Left lung (tissue), 10 donors: ENCODE results near the gene MPPED1. TPM values are rescaled to one million over a fixed set of nuclear protein-coding genes. Genes with fewer than 3 reads are reported as not detected.

Experiments used
- ATAC-seq: fragments of 200-7000 bp; cut with Tn5 transposase; one replicate; pipeline ENCODE4 v1.9.1; 2020; ENCODE audit warnings: moderate library complexity
- DNase-seq, 4 donors: peaks; one replicate each; pipeline ENCODE4 v3.0.0-alpha.2; 2013 to 2020
- H3K27ac ChIP-seq, 2 donors: fragments of 200-600 bp; sonication (generic) in 1 of 2; one replicate each; pipeline versions ENCODE4 v1.5.0 to v1.8.0; 2020 to 2021
- H3K27me3 ChIP-seq, 2 donors: fragments of 200-600 bp; sonication (generic) in 1 of 2; one replicate each; pipeline versions ENCODE4 v1.5.0 to v1.8.0; 2020 to 2021
- H3K36me3 ChIP-seq, 2 donors: fragments of 200-600 bp; sonication (generic) in 1 of 2; one replicate each; pipeline versions ENCODE4 v1.5.0 to v1.8.0; 2020 to 2021
- H3K4me1 ChIP-seq, 2 donors: fragments of 200-600 bp; one replicate each; pipeline ENCODE4 v1.8.0; 2021
- H3K4me3 ChIP-seq, 2 donors: fragments of 200-600 bp; sonication (generic) in 1 of 2; one replicate each; pipeline versions ENCODE4 v1.5.0 to v1.8.0; 2020 to 2021; ENCODE audit warnings: mild to moderate bottlenecking in 1 of 2
- H3K9me3 ChIP-seq, 2 donors: fragments of 200-600 bp; sonication (generic) in 1 of 2; one replicate each; pipeline versions ENCODE4 v1.5.0 to v1.8.0; 2020 to 2021
- intact Hi-C, 2 donors: fragments of 100-400 bp; cut with DNase I; formaldehyde crosslinking; loops; one replicate each; pipeline versions ENCODE4 v1.11.2 to v1.14.2; 2022
- polyA plus RNA-seq, 6 donors: library from polyadenylated mRNA; unstranded; fragments of 120-200 nt; gene quantifications; one replicate each; pipeline ENCODE4 v1.2.1, GENCODE V29; 2013; ENCODE audit not compliant: insufficient read length in 6 of 6
- total RNA-seq, 2 donors: library from RNA; stranded (reverse); fragmentation: NEBNext Ultra II Directional; extraction: Animal tissue kit (Norgen Biotek cat#: 25700); gene quantifications; one replicate each; pipeline ENCODE4 v1.2.1, GENCODE V29; 2021
- TF ChIP-seq, protein P1 (sequence below), 2 donors: fragments of 200-600 bp; sonication (generic) in 1 of 2; IDR thresholded peaks; one replicate each; pipeline versions ENCODE4 v1.5.0 to v1.8.0; 2021; ENCODE audit warnings: antibody characterized with exemption in 2 of 2
- donor health status: DM: no; HTN: yes; CAD: no.
- donor health status: DM: no; HTN: no; CAD: no.

MPPED1 gene
- total and polyA plus RNA-seq, 8 donors = 0.37 to 0.67 (median 0.52) TPM; not detected in 2

DNA sequence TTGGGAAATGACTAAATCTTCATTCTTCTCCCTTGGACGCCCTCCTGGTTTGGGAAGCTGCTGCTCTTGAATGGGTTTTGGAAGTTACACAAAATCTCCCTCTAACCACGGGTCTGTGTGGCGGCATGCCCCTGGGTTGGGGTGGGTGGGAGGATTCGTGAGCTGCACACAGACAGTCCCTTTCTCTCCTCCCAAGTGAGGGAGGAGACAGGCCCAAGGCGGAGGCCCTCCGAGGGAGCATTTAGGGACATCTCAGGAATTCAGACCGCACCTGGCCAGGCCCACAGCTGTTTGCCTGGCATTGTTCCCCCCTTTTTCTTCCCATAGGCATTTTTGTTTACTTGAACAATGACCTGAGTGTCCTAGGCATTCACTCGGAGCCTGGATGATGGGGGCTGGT, 94.1 kb downstream of the MPPED1 start:
- H3K4me1 ChIP-seq = no peaks in the 10 kb centered on the region
- TF ChIP-seq, protein P1, sequence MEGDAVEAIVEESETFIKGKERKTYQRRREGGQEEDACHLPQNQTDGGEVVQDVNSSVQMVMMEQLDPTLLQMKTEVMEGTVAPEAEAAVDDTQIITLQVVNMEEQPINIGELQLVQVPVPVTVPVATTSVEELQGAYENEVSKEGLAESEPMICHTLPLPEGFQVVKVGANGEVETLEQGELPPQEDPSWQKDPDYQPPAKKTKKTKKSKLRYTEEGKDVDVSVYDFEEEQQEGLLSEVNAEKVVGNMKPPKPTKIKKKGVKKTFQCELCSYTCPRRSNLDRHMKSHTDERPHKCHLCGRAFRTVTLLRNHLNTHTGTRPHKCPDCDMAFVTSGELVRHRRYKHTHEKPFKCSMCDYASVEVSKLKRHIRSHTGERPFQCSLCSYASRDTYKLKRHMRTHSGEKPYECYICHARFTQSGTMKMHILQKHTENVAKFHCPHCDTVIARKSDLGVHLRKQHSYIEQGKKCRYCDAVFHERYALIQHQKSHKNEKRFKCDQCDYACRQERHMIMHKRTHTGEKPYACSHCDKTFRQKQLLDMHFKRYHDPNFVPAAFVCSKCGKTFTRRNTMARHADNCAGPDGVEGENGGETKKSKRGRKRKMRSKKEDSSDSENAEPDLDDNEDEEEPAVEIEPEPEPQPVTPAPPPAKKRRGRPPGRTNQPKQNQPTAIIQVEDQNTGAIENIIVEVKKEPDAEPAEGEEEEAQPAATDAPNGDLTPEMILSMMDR (IDR thresholded peaks at IDR 0.05) = no peak
- H3K4me3 ChIP-seq = no peak overlapping the region
- H3K27ac ChIP-seq = no peak overlapping the region
- H3K36me3 ChIP-seq = no peaks in the 10 kb centered on the region
- intact Hi-C loops = no loop called here
- DNase-seq (peak in 1 of 4 donors; percentile 16), ATAC-seq (no peak)
- peaks cover 0 to 19% of the 10 kb centered on the region in 2 donors for H3K27me3 ChIP-seq
- no peaks in the 10 kb centered on the region for H3K9me3 ChIP-seq

DNA sequence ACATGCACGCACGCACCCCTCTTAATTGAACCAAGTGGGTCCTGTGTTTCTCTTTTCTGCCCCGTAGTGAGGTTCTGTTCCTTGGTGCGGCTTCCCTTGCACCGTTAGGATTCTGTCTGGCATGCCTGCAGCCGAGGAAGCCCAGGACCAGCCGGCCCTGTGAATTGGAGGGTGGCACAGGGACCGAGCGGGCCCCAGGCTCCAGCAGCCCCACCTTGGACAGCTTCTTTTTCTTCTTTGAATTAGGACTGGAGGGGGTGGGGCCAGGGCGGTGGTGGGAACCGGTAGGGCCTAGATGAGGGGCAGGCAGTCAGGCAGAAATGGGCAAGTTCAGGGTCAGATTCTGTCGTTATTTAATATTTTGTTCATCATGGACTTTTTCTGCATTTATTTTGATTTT, 94.7 kb downstream of the MPPED1 start:
- TF ChIP-seq, protein P1 (IDR thresholded peaks at IDR 0.05) = no peak
- intact Hi-C loops = no loop called here
- Histone ChIP-seq H3K27ac (no peak overlapping the region), H3K4me1 (no peaks in the 10 kb centered on the region), H3K27me3 (peaks cover 0 to 19% of the 10 kb centered on the region in 2 donors), H3K36me3 (no peaks in the 10 kb centered on the region), H3K9me3 (no peaks in the 10 kb centered on the region), H3K4me3 (no peak overlapping the region)
- no peak for ATAC-seq
- DNase-seq = peak in 1 of 4 donors; percentile 67

DNA sequence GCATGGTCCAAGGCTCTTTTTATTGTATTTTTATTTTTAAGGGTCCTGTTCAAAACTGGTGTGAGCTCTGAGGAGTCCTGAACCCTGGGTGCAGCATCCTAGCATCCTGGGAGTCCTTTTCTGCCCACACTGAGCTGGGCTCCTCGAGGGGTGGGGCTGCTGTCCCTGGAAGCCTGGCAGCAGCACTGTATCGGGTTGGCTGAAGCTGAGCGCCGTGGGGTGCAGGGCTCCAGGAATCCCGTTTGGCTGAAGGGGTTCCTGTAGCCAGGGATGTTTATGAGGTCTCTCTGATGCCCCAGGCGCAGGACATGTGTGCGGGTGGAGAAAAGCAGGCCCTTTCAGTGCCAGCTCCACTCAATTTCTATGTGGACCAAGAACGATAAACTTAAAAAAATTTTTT, 95.4 kb downstream of the MPPED1 start:
- peaks cover 0 to 15% of the 10 kb centered on the region in 2 donors for H3K27me3 ChIP-seq
- TF ChIP-seq, protein P1 (IDR thresholded peaks at IDR 0.05) = no peak
- no peak for ATAC-seq
- intact Hi-C loops = no loop called here
- H3K36me3 ChIP-seq = no peaks in the 10 kb centered on the region
- no peak overlapping the region for H3K4me3 ChIP-seq
- peak in 1 of 4 donors; percentile 29 for DNase-seq
- no peak overlapping the region for H3K27ac ChIP-seq
- H3K9me3 ChIP-seq = no peaks in the 10 kb centered on the region
- no peaks in the 10 kb centered on the region for H3K4me1 ChIP-seq

DNA sequence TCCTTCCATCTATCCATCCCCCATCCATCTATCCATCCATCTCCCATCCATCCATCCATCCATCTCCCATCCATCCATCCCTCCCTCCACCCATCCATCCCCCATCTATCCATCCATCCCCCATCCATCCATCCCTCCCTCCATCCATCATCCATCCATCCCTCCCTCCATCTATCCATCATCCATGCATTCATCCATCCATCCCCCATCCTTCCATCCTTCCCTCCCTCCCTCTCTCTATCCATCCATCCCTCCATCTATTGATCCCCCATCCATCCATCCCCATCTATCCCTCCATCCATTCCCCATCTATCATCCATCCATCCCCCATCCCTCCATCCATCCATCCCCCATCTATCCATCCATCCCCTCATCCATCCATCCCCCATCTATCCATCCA, 96.7 kb downstream of the MPPED1 start:
- ATAC-seq (no peak), DNase-seq (no peak)
- TF ChIP-seq, protein P1 (IDR thresholded peaks at IDR 0.05) = no peak
- Histone ChIP-seq H3K36me3 (no peaks in the 10 kb centered on the region), H3K4me3 (no peak overlapping the region), H3K9me3 (no peaks in the 10 kb centered on the region), H3K27me3 (peaks cover 0 to 8% of the 10 kb centered on the region in 2 donors), H3K4me1 (no peaks in the 10 kb centered on the region), H3K27ac (no peak overlapping the region)
- intact Hi-C loops = no loop called here

DNA sequence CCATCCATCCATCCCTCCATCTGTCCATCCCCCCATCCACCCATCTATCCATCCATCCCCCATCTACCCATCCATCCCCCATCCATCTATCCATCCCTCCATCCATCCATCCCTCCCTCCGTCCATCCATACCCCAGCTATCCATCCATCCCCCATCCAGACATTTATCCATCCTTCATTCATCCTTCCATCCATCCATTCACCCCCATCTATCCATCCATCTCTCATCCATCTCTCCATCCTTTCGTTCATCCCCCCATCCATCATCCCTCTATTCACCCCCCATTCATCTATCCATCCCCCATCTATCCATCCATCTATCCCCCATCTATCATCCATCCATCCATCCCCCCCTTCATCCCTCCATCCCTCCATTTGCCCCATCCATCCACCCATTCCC, 97.5 kb downstream of the MPPED1 start:
- Histone ChIP-seq H3K27me3 (peaks cover 0 to 11% of the 10 kb centered on the region in 2 donors), H3K36me3 (no peaks in the 10 kb centered on the region), H3K9me3 (no peaks in the 10 kb centered on the region), H3K27ac (no peak overlapping the region), H3K4me1 (no peaks in the 10 kb centered on the region), H3K4me3 (no peak overlapping the region)
- DNase-seq (no peak), ATAC-seq (no peak)
- TF ChIP-seq, protein P1 (IDR thresholded peaks at IDR 0.05) = no peak
- intact Hi-C loops = no loop called here
